Smooth muscle cell (in vitro differentiated cells): Measurements from ENCODE around the gene ZNF496. TPM values are rescaled to one million over a fixed set of nuclear protein-coding genes. Genes with fewer than 3 reads are reported as not detected.

Source experiments
- DNase-seq: peaks from one replicate; lab custom pipeline; 2025; ENCODE audit not compliant: unreplicated experiment; lab: John Stamatoyannopoulos, UW
- H2AFZ ChIP-seq: fragments of 200-600 bp; sonication (generic); 2 replicates; pipeline ENCODE4 v1.6.0; 2016; ENCODE audit warnings: antibody characterized with exemption, low read depth, mild to moderate bottlenecking
- H3F3A ChIP-seq: fragments of 200-600 bp; sonication (generic); 2 replicates; pipeline ENCODE4 v1.6.0; 2017; ENCODE audit warnings: antibody characterized with exemption, low read depth
- H3K27ac ChIP-seq: fragments of 200-600 bp; sonication (generic); 2 replicates; pipeline ENCODE4 v1.5.1; 2016; ENCODE audit warnings: low read depth, mild to moderate bottlenecking
- H3K27me3 ChIP-seq: fragments of 200-600 bp; sonication (generic); 2 replicates; pipeline ENCODE4 v1.6.1; 2016; ENCODE audit warnings: low read depth, mild to moderate bottlenecking
- H3K36me3 ChIP-seq: fragments of 200-600 bp; sonication (generic); 2 replicates; pipeline ENCODE4 v1.5.1; 2016; ENCODE audit warnings: low read depth
- H3K4me1 ChIP-seq: fragments of 200-600 bp; sonication (generic); 2 replicates; pipeline ENCODE4 v1.5.1; 2016; ENCODE audit warnings: low read depth
- H3K4me2 ChIP-seq: fragments of 200-600 bp; sonication (generic); 2 replicates; pipeline ENCODE4 v1.6.0; 2016; ENCODE audit warnings: mild to moderate bottlenecking
- H3K4me3 ChIP-seq: fragments of 200-600 bp; sonication (generic); 2 replicates; pipeline ENCODE4 v1.5.1; 2016; ENCODE audit warnings: mild to moderate bottlenecking
- H3K79me2 ChIP-seq: fragments of 200-600 bp; sonication (generic); 2 replicates; pipeline ENCODE4 v1.6.0; 2016; ENCODE audit warnings: low read depth, mild to moderate bottlenecking
- H3K9ac ChIP-seq: fragments of 200-600 bp; sonication (generic); 2 replicates; pipeline ENCODE4 v1.6.0; 2016; ENCODE audit warnings: low read depth
- H3K9me3 ChIP-seq: fragments of 200-600 bp; sonication (generic); replicated peaks from 2 replicates; pipeline ENCODE4 v1.5.1; 2016; ENCODE audit warnings: low read depth
- H4K20me1 ChIP-seq: fragments of 200-600 bp; sonication (generic); 2 replicates; pipeline ENCODE4 v1.6.0; 2016; ENCODE audit warnings: low read depth
- WGBS: methylation state at CpG from one replicate; pipeline ENCODE4 v1.1.7; 2016; ENCODE audit warnings: low lambda C conversion rate; 5-methylcytosine and 5-hydroxymethylcytosine counted together
- polyA plus RNA-seq: library from polyadenylated mRNA; unstranded; fragments of >200 nt; fragmentation: Nextera tagmentation; extraction: Ambion mirVana; gene quantifications from 2 replicates; pipeline ENCODE4 v1.2.1, GENCODE V29; 2016
- total RNA-seq: library from RNA; depleted of rRNA; stranded (reverse); fragments of >200 nt; gene quantifications from 2 replicates; pipeline ENCODE4 v1.2.3, GENCODE V29; 2014
- TF ChIP-seq, protein P1 (sequence below): fragments of 200-600 bp; sonication (generic); IDR thresholded peaks from 2 replicates; pipeline ENCODE4 v1.5.1; 2017; ENCODE audit warnings: borderline replicate concordance, mild to moderate bottlenecking, antibody characterized with exemption; ENCODE audit not compliant: insufficient read depth, poor library complexity, severe bottlenecking

Gene ZNF496
- total and polyA plus RNA-seq, 2 experiments from 2014 or later = 14.8 to 37.0 TPM

DNA sequence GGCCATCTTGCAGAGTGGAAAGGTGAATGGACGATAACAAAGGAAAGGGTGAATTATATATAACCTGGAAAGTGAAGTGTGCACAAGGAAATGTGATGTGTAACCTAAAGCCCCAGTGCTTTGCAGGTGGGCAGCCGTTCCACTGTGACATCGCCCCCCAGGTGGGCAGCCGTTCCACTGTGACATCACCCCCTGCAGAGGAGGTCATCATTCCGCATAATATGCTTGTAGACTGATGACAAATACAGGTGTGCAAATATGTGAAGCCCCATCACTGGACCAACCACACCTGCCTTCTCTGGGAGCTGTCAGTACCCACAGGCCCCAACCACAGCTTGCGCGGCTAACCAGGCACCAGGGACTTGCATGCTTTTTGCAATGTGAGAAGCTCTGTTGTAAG lies 4.7 kb upstream of the ZNF496 start:
- Histone ChIP-seq H2AFZ (no peak overlapping the region), H3K27me3 (no peaks in the 10 kb centered on the region), H4K20me1 (peaks cover 58% of the 10 kb centered on the region), H3K4me1 (peaks cover 23% of the 10 kb centered on the region), H3K36me3 (no peaks in the 10 kb centered on the region), H3K9ac (no peak overlapping the region), H3K4me3 (no peak overlapping the region), H3K9me3 (no peaks in the 10 kb centered on the region), H3K79me2 (peaks cover 66% of the 10 kb centered on the region), H3K27ac (no peak overlapping the region), H3K4me2 (peak overlapping the region; percentile 46), H3F3A (no peaks in the 10 kb centered on the region)
- TF ChIP-seq, protein P1, sequence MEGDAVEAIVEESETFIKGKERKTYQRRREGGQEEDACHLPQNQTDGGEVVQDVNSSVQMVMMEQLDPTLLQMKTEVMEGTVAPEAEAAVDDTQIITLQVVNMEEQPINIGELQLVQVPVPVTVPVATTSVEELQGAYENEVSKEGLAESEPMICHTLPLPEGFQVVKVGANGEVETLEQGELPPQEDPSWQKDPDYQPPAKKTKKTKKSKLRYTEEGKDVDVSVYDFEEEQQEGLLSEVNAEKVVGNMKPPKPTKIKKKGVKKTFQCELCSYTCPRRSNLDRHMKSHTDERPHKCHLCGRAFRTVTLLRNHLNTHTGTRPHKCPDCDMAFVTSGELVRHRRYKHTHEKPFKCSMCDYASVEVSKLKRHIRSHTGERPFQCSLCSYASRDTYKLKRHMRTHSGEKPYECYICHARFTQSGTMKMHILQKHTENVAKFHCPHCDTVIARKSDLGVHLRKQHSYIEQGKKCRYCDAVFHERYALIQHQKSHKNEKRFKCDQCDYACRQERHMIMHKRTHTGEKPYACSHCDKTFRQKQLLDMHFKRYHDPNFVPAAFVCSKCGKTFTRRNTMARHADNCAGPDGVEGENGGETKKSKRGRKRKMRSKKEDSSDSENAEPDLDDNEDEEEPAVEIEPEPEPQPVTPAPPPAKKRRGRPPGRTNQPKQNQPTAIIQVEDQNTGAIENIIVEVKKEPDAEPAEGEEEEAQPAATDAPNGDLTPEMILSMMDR = no peak
- DNase-seq = no peak
- WGBS = 93% methylated on average over 7 of the region's 7 CpGs

DNA sequence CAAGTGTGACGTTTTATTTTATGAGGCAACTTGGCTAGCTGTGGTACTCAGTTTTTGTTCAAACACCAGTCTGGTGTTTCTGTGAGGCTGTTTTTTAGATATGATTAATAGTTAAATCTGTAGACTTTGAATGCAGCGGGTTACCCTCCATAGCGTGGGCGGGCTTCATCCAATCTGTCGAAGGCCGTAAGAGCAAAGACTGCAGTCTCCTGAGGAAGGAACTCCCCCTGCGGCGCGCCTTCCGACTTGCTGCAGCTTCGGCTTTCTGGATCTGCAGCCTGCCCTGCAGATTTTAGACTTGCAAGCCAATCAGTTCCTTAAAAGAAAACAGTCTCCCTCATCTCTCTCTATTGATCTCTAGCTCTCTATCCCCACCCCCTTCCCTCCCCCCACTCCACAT lies 4.2 kb upstream of the ZNF496 start:
- H3K4me2 ChIP-seq = peak overlapping the region; percentile 46
- TF ChIP-seq, protein P1 = no peak
- no peaks in the 10 kb centered on the region for H3K27me3 ChIP-seq
- DNase-seq = no peak
- H4K20me1 ChIP-seq = peaks cover 59% of the 10 kb centered on the region
- no peaks in the 10 kb centered on the region for H3F3A ChIP-seq
- H3K9ac ChIP-seq = no peak overlapping the region
- WGBS = 69% methylated on average over 11 of the region's 11 CpGs
- peaks cover 23% of the 10 kb centered on the region for H3K4me1 ChIP-seq
- no peak overlapping the region for H2AFZ ChIP-seq
- no peaks in the 10 kb centered on the region for H3K9me3 ChIP-seq
- H3K36me3 ChIP-seq = no peaks in the 10 kb centered on the region
- peaks cover 67% of the 10 kb centered on the region for H3K79me2 ChIP-seq
- no peak overlapping the region for H3K4me3 ChIP-seq
- no peak overlapping the region for H3K27ac ChIP-seq

DNA sequence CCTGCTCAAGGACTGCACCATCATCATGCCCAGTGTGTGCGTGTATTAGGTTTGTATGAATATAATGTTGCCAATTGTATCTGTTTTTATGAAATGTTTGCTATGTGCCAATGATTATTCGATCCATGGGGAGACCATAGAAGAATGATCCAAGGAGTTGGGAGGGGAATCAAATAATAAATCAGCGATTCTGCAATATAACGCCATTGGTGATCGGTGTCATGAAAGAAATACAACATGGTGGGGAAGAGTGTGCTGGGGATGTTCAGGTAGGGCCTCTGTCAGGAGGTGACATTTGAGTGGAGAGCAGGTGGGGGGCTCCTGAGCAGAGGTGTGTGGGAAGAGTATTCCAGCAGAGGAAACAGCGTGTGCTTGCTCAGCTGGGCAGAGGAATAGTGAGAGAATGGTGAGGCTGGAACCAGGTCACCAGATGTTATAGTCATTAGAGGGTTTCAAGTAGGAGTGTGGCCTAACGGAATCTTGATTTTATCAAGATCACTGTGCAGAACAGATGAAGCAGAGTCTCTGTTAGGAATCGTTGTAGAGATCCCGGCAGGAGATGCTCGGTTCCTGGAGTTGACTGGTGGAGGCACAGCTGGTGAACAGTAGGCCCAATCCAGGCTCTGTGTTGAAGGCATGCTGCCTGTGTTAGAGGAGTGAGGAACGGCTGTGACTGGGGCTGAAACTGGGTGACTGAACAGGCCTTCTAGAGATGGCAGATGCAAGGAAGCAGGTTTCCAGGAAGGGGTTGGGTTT lies 2.9 kb upstream of the ZNF496 start:
- Histone ChIP-seq H3K4me2 (peak overlapping the region; percentile 31), H3F3A (no peaks in the 10 kb centered on the region), H4K20me1 (peaks cover 72% of the 10 kb centered on the region), H3K27ac (no peak overlapping the region), H3K79me2 (peaks cover 79% of the 10 kb centered on the region), H3K36me3 (no peaks in the 10 kb centered on the region), H3K9ac (no peak overlapping the region), H3K4me1 (peaks cover 30% of the 10 kb centered on the region), H3K4me3 (no peak overlapping the region), H3K27me3 (no peaks in the 10 kb centered on the region), H3K9me3 (no peaks in the 10 kb centered on the region), H2AFZ (no peak overlapping the region)
- 77% methylated on average over 11 of the region's 11 CpGs for WGBS
- DNase-seq = no peak
- TF ChIP-seq, protein P1 = no peak
